DOHH2 (cell line): ENCODE results near the gene TENT5A.

Experiments
- H3F3A ChIP-seq: fragments of 200-600 bp; sonication (generic), shearing (Covaris generic); 2 replicates; pipeline ENCODE4 v1.6.0; 2016; ENCODE audit warnings: antibody characterized with exemption, mild to moderate bottlenecking; ENCODE audit not compliant: control insufficient read depth, insufficient read depth
- H3K27ac ChIP-seq: fragments of 200-600 bp; sonication (generic); 2 replicates; pipeline ENCODE4 v1.5.1; 2014; ENCODE audit warnings: low read depth, mild to moderate bottlenecking, low read length, moderate library complexity
- H3K27me3 ChIP-seq: fragments of 200-600 bp; sonication (generic); 2 replicates; pipeline ENCODE4 v1.6.1; 2014; ENCODE audit warnings: mild to moderate bottlenecking, low read length, mixed read lengths; ENCODE audit not compliant: control insufficient read depth
- H3K36me3 ChIP-seq: fragments of 200-600 bp; sonication (generic); 2 replicates; pipeline ENCODE4 v1.6.1; 2014; ENCODE audit warnings: mild to moderate bottlenecking, low read length, moderate library complexity, mixed read lengths; ENCODE audit not compliant: control insufficient read depth
- H3K4me1 ChIP-seq: fragments of 200-600 bp; sonication (generic); 2 replicates; pipeline ENCODE4 v1.6.1; 2014; ENCODE audit warnings: mild to moderate bottlenecking, low read length, mixed read lengths; ENCODE audit not compliant: control insufficient read depth
- H3K4me2 ChIP-seq: fragments of 200-600 bp; sonication (generic); 2 replicates; pipeline ENCODE4 v1.6.0; 2014; ENCODE audit warnings: mild to moderate bottlenecking, low read length, moderate library complexity
- H3K4me3 ChIP-seq: fragments of 200-600 bp; sonication (generic); 2 replicates; pipeline ENCODE4 v1.5.1; 2014; ENCODE audit warnings: mild to moderate bottlenecking, low read length, mixed read lengths
- H3K79me2 ChIP-seq: fragments of 200-600 bp; sonication (generic); 2 replicates; pipeline ENCODE4 v1.6.1; 2014; ENCODE audit warnings: mild to moderate bottlenecking, low read length, mixed read lengths; ENCODE audit not compliant: control insufficient read depth
- H3K9me2 ChIP-seq: fragments of 200-600 bp; sonication (generic); replicated peaks from 2 replicates; pipeline ENCODE4 v1.6.1; 2014; ENCODE audit warnings: mild to moderate bottlenecking, low read length, mixed read lengths; ENCODE audit not compliant: control insufficient read depth
- H3K9me3 ChIP-seq: fragments of 200-600 bp; sonication (generic); 2 replicates; pipeline ENCODE4 v1.6.1; 2014; ENCODE audit warnings: antibody characterized with exemption, low read length, mixed read lengths; ENCODE audit not compliant: control insufficient read depth, insufficient read depth
- H4K20me1 ChIP-seq: fragments of 200-600 bp; sonication (generic); 2 replicates; pipeline ENCODE4 v1.6.0; 2014; ENCODE audit warnings: low read depth, mild to moderate bottlenecking, antibody characterized with exemption, low read length, moderate library complexity; ENCODE audit not compliant: control insufficient read depth, insufficient read depth
- EZH2phosphoT487 ChIP-seq: fragments of 200-600 bp; sonication (generic); IDR thresholded peaks from 2 replicates; pipeline ENCODE4 v1.6.1; 2017; ENCODE audit warnings: borderline replicate concordance, mild to moderate bottlenecking, antibody characterized with exemption, low read length, moderate library complexity, mixed read lengths
- TF ChIP-seq, protein P1 (sequence below): fragments of 200-600 bp; sonication (generic); IDR thresholded peaks from one replicate; pipeline ENCODE4 v1.5.1; 2014; ENCODE audit warnings: antibody characterized with exemption, mild to moderate bottlenecking, low read depth, low read length; ENCODE audit not compliant: poor library complexity, severe bottlenecking

The TENT5A gene

DNA sequence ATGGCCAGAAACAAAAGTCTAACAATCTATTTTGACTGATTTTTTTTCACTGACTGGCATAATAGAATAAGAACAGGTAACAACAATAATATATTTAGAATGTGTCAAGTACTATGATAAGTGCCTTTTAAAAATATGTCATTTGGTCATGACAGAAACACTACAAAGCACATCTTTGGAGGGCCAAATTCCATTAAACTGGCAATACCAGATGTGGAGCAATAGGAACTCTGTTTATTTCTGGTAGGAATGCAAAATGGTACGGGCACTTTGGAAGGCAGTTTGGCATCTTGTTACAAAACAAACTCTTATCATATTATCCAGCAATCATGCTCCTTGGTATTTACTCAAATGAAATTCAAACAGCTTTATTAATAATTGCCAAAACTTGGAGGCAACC, 39.3 kb downstream of the TENT5A start:
- H3K4me2 ChIP-seq = no peak overlapping the region
- no peaks in the 10 kb centered on the region for H3K9me2 ChIP-seq
- H3F3A ChIP-seq = no peaks in the 10 kb centered on the region
- H3K36me3 ChIP-seq = no peaks in the 10 kb centered on the region
- no peaks in the 10 kb centered on the region for H3K9me3 ChIP-seq
- no peaks in the 10 kb centered on the region for H4K20me1 ChIP-seq
- H3K27me3 ChIP-seq = no peaks in the 10 kb centered on the region
- no peaks in the 10 kb centered on the region for H3K79me2 ChIP-seq
- TF ChIP-seq, protein P1, sequence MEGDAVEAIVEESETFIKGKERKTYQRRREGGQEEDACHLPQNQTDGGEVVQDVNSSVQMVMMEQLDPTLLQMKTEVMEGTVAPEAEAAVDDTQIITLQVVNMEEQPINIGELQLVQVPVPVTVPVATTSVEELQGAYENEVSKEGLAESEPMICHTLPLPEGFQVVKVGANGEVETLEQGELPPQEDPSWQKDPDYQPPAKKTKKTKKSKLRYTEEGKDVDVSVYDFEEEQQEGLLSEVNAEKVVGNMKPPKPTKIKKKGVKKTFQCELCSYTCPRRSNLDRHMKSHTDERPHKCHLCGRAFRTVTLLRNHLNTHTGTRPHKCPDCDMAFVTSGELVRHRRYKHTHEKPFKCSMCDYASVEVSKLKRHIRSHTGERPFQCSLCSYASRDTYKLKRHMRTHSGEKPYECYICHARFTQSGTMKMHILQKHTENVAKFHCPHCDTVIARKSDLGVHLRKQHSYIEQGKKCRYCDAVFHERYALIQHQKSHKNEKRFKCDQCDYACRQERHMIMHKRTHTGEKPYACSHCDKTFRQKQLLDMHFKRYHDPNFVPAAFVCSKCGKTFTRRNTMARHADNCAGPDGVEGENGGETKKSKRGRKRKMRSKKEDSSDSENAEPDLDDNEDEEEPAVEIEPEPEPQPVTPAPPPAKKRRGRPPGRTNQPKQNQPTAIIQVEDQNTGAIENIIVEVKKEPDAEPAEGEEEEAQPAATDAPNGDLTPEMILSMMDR = no peak
- no peak for TF ChIP-seq EZH2phosphoT487
- no peaks in the 10 kb centered on the region for H3K4me1 ChIP-seq
- no peak overlapping the region for H3K4me3 ChIP-seq
- no peak overlapping the region for H3K27ac ChIP-seq

DNA sequence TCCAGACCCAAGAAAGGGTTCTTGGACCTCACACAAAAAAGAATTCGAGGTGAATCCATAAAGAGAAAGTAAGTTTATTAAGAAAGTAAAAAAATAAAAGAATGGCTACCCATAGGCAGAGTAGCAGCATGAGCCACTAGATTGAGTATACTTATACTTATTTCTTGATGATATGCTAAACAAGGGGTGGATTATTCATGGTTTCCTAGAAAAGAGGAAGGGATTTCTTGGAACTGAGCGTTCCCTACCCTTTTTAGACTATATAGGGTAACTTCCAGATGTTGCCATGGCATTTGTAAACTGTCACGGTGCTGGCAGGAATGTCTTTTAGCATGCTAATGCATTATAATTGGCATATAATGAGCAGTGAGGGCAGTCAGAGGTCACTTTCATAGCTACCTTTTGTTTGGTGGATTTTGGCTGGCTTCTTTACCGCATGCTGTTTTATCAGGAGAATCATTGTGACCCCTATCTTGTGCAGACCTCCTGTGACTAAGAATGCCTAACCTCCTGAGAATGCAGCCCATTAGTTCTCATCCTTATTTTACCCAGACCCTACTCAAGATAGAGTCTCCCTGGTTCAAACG, 44.3 kb downstream of the TENT5A start:
- no peaks in the 10 kb centered on the region for H3K9me3 ChIP-seq
- H3K36me3 ChIP-seq = no peaks in the 10 kb centered on the region
- no peak overlapping the region for H3K4me3 ChIP-seq
- no peaks in the 10 kb centered on the region for H3K9me2 ChIP-seq
- H4K20me1 ChIP-seq = no peaks in the 10 kb centered on the region
- no peaks in the 10 kb centered on the region for H3K4me1 ChIP-seq
- no peak for TF ChIP-seq EZH2phosphoT487
- TF ChIP-seq, protein P1 = no peak
- H3K79me2 ChIP-seq = no peaks in the 10 kb centered on the region
- H3K4me2 ChIP-seq = no peak overlapping the region
- no peaks in the 10 kb centered on the region for H3F3A ChIP-seq
- no peaks in the 10 kb centered on the region for H3K27me3 ChIP-seq
- no peak overlapping the region for H3K27ac ChIP-seq

DNA sequence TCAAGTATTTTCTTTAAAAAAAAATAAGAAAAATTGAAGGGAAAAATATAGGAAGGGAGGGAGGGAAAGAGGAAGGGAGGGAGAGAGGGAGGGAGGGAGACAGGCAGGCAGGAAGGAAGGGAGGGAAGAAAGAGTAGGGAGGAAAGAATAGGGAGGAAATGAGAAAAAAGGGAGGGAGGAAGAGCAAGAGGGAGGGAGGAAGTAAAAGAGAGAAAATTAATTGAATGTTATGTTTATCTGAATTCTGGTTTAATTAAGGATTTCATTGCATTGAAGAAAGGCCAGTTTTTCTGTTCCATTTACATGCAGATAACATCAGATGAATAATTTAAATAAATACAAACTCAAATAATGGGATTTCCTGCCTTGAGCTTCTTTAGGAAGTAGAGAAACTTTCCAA, 47.8 kb downstream of the TENT5A start:
- no peak overlapping the region for H3K4me3 ChIP-seq
- no peaks in the 10 kb centered on the region for H3K36me3 ChIP-seq
- H3K4me2 ChIP-seq = no peak overlapping the region
- H3K79me2 ChIP-seq = no peaks in the 10 kb centered on the region
- no peak for TF ChIP-seq EZH2phosphoT487
- TF ChIP-seq, protein P1 = no peak
- H3K9me3 ChIP-seq = no peaks in the 10 kb centered on the region
- no peak overlapping the region for H3K27ac ChIP-seq
- no peaks in the 10 kb centered on the region for H4K20me1 ChIP-seq
- H3K27me3 ChIP-seq = no peaks in the 10 kb centered on the region
- H3K9me2 ChIP-seq = no peaks in the 10 kb centered on the region
- H3F3A ChIP-seq = no peaks in the 10 kb centered on the region
- no peaks in the 10 kb centered on the region for H3K4me1 ChIP-seq

DNA sequence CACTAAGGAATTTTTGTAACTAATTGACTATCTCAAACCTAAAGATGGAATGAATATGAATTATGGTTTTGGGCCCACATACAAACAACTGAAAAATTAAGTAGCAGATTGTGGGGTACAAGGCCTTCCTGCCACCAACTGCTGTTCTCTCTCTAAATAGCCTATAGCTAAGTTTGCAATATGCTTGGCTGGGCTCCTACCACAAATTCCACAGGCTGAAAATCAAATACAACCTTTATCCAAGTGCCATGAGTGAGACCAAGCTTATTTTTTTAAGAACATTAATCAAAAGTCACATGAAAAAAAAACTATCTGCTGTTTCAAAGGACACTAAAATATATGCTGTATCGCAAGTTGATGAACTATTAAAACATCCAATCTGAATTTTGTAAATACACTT, 52.1 kb downstream of the TENT5A start:
- Histone ChIP-seq H3K4me3 (no peak overlapping the region), H3K4me1 (no peaks in the 10 kb centered on the region)

More for the DNA sequence above, 52.1 kb downstream of the TENT5A start:
- Histone ChIP-seq H3K4me2 (no peak overlapping the region), H3K36me3 (no peaks in the 10 kb centered on the region), H3K9me3 (no peaks in the 10 kb centered on the region), H3K27me3 (no peaks in the 10 kb centered on the region), H3K79me2 (no peaks in the 10 kb centered on the region), H3F3A (no peaks in the 10 kb centered on the region), H4K20me1 (no peaks in the 10 kb centered on the region), H3K27ac (no peak overlapping the region), H3K9me2 (no peaks in the 10 kb centered on the region)
- TF ChIP-seq, protein P1 = no peak
- TF ChIP-seq EZH2phosphoT487 = no peak
